HUES64 (cell line): Measurements from ENCODE around the gene ENOX1.

Experiments used
- H3K27ac ChIP-seq: 2 replicates; pipeline ENCODE4 v1.7.0; 2013; ENCODE audit warnings: low read depth, low read length, inconsistent platforms
- H3K27me3 ChIP-seq: 2 replicates; pipeline ENCODE4 v1.6.1; 2013; ENCODE audit warnings: mild to moderate bottlenecking, low read length; ENCODE audit not compliant: insufficient read depth
- H3K36me3 ChIP-seq: 2 replicates; pipeline ENCODE4 v1.6.1; 2013; ENCODE audit warnings: mild to moderate bottlenecking, low read length; ENCODE audit not compliant: insufficient read depth
- H3K4me1 ChIP-seq: 2 replicates; pipeline ENCODE4 v1.6.1; 2013; ENCODE audit warnings: mild to moderate bottlenecking, low read length, moderate library complexity; ENCODE audit not compliant: insufficient read depth
- H3K4me3 ChIP-seq: 2 replicates; pipeline ENCODE4 v1.5.1; 2013; ENCODE audit warnings: mild to moderate bottlenecking, low read length, moderate library complexity
- H3K9ac ChIP-seq: 2 replicates; pipeline ENCODE4 v1.6.1; 2013; ENCODE audit warnings: mild to moderate bottlenecking, low read depth, low read length
- H3K9me3 ChIP-seq: 2 replicates; pipeline ENCODE4 v1.6.1; 2013; ENCODE audit warnings: low read depth, low read length; ENCODE audit not compliant: insufficient read depth
- WGBS: fragments of 150-250, 120-280 bp; methylation state at CpG from one replicate; pipeline ENCODE4 v1.1.7; 2013; ENCODE audit warnings: missing lambda C conversion rate; 5-methylcytosine and 5-hydroxymethylcytosine counted together

The ENOX1 gene

GRCh38 chr13:43388282-43389034, 398.3 kb downstream of the ENOX1 start:
- Histone ChIP-seq H3K27me3 (no peaks in the 10 kb centered on the region), H3K4me3 (no peak overlapping the region), H3K9me3 (no peaks in the 10 kb centered on the region), H3K27ac (no peak overlapping the region), H3K9ac (no peak overlapping the region), H3K36me3 (no peaks in the 10 kb centered on the region), H3K4me1 (peaks cover 3% of the 10 kb centered on the region)
- 85% methylated on average over 1 of the region's 2 CpGs for WGBS

GRCh38 chr13:43387880-43388279, 398.9 kb downstream of the ENOX1 start:
- H3K9ac ChIP-seq: no peak overlapping the region
- 87% methylated on average over 2 of the region's 2 CpGs for WGBS
- peaks cover 8% of the 10 kb centered on the region for H3K4me1 ChIP-seq

GRCh38 chr13:43383498-43384165, 403.1 kb downstream of the ENOX1 start:
- no peaks in the 10 kb centered on the region for H3K36me3 ChIP-seq
- H3K27me3 ChIP-seq: no peaks in the 10 kb centered on the region
- no peaks in the 10 kb centered on the region; the same call in 1 of the 2 replicates for H3K9me3 ChIP-seq
- WGBS: 49% methylated on average over 5 of the region's 5 CpGs
- H3K4me1 ChIP-seq: peaks cover 8% of the 10 kb centered on the region
- H3K4me3 ChIP-seq: no peak overlapping the region
- no peak overlapping the region for H3K27ac ChIP-seq
- no peak overlapping the region for H3K9ac ChIP-seq

More at GRCh38 chr13:43387880-43388279, 398.9 kb downstream of the ENOX1 start:
- Histone ChIP-seq H3K9me3 (no peaks in the 10 kb centered on the region), H3K4me3 (no peak overlapping the region), H3K27ac (no peak overlapping the region), H3K36me3 (no peaks in the 10 kb centered on the region), H3K27me3 (no peaks in the 10 kb centered on the region)

- H3K27me3 ChIP-seq: no peaks in the 10 kb centered on the region
- WGBS: no CpG with 5 or more reads among the region's 1 CpG
- H3K27ac ChIP-seq: no peak overlapping the region
- H3K4me1 ChIP-seq: peaks cover 8% of the 10 kb centered on the region
- H3K9ac ChIP-seq: no peak overlapping the region
- H3K36me3 ChIP-seq: no peaks in the 10 kb centered on the region
- H3K9me3 ChIP-seq: no peaks in the 10 kb centered on the region; the same call in 1 of the 2 replicates
- no peak overlapping the region for H3K4me3 ChIP-seq
These were observed 407.0 kb downstream of the ENOX1 start for GRCh38 chr13:43379738-43380137.

GRCh38 chr13:43377973-43378372, 408.8 kb downstream of the ENOX1 start:
- Histone ChIP-seq H3K4me1 (0 out of 2 replicates have a peak, but pooled peaks cover under 1% of the 10 kb centered on the region), H3K4me3 (no peak overlapping the region), H3K9me3 (no peaks in the 10 kb centered on the region; the same call in 1 of the 2 replicates), H3K9ac (no peak overlapping the region), H3K36me3 (no peaks in the 10 kb centered on the region), H3K27me3 (no peaks in the 10 kb centered on the region), H3K27ac (no peak overlapping the region)
- WGBS: 91% methylated on average over 1 of the region's 1 CpG

- WGBS: 88% methylated on average over 1 of the region's 3 CpGs
- Histone ChIP-seq H3K9me3 (no peaks in the 10 kb centered on the region; the same call in 1 of the 2 replicates), H3K9ac (no peak overlapping the region), H3K27me3 (no peaks in the 10 kb centered on the region), H3K4me3 (no peak overlapping the region), H3K27ac (no peak overlapping the region), H3K36me3 (no peaks in the 10 kb centered on the region), H3K4me1 (no peaks in the 10 kb centered on the region)
These were observed 409.6 kb downstream of the ENOX1 start for GRCh38 chr13:43377149-43377548.

- Histone ChIP-seq H3K36me3 (no peaks in the 10 kb centered on the region), H3K4me3 (no peak overlapping the region), H3K4me1 (no peaks in the 10 kb centered on the region), H3K27me3 (no peaks in the 10 kb centered on the region), H3K9ac (no peak overlapping the region), H3K27ac (no peak overlapping the region), H3K9me3 (no peaks in the 10 kb centered on the region; the same call in 1 of the 2 replicates)
- 94% methylated on average over 1 of the region's 1 CpG for WGBS
These were observed 410.2 kb downstream of the ENOX1 start for GRCh38 chr13:43376596-43376995.

- Histone ChIP-seq H3K4me1 (no peaks in the 10 kb centered on the region), H3K9ac (no peak overlapping the region), H3K4me3 (no peak overlapping the region), H3K27me3 (no peaks in the 10 kb centered on the region), H3K27ac (no peak overlapping the region), H3K36me3 (no peaks in the 10 kb centered on the region), H3K9me3 (no peaks in the 10 kb centered on the region)
- WGBS: 94% methylated on average over 2 of the region's 2 CpGs
These were observed 410.8 kb downstream of the ENOX1 start for GRCh38 chr13:43375797-43376465.

GRCh38 chr13:43374621-43375020, 412.2 kb downstream of the ENOX1 start:
- H3K9ac ChIP-seq: no peak overlapping the region
- H3K4me1 ChIP-seq: no peaks in the 10 kb centered on the region
- no peaks in the 10 kb centered on the region for H3K9me3 ChIP-seq
- no peaks in the 10 kb centered on the region for H3K36me3 ChIP-seq
- H3K4me3 ChIP-seq: no peak overlapping the region
- no peak overlapping the region for H3K27ac ChIP-seq
- H3K27me3 ChIP-seq: no peaks in the 10 kb centered on the region
- WGBS: 88% methylated on average over 1 of the region's 1 CpG

- no peaks in the 10 kb centered on the region for H3K4me1 ChIP-seq
- no peaks in the 10 kb centered on the region for H3K9me3 ChIP-seq
- 92% methylated on average over 4 of the region's 4 CpGs for WGBS
- no peak overlapping the region for H3K27ac ChIP-seq
- no peak overlapping the region for H3K9ac ChIP-seq
- H3K27me3 ChIP-seq: no peaks in the 10 kb centered on the region
- H3K4me3 ChIP-seq: no peak overlapping the region
- H3K36me3 ChIP-seq: no peaks in the 10 kb centered on the region
These were observed 413.4 kb downstream of the ENOX1 start for GRCh38 chr13:43373400-43373799.

- Histone ChIP-seq H3K4me1 (peaks cover 10% of the 10 kb centered on the region), H3K27ac (no peak overlapping the region), H3K4me3 (no peak overlapping the region), H3K27me3 (no peaks in the 10 kb centered on the region), H3K9me3 (no peaks in the 10 kb centered on the region), H3K9ac (no peak overlapping the region), H3K36me3 (no peaks in the 10 kb centered on the region)
- WGBS: 95% methylated on average over 5 of the region's 6 CpGs
These were observed 415.9 kb downstream of the ENOX1 start for GRCh38 chr13:43370842-43371241.
